ENCODE measurements around the gene DNAJB1. TPM values are rescaled to one million over a fixed set of nuclear protein-coding genes. Genes with fewer than 3 reads are reported as not detected.

Gene DNAJB1
- total and polyA plus RNA-seq, 10 of the 15 experiments (the other 5 are each of a cell fraction or from before 2014, with no cell fraction given): 4.8 to 65.8 (median 34.9) TPM

DNA sequence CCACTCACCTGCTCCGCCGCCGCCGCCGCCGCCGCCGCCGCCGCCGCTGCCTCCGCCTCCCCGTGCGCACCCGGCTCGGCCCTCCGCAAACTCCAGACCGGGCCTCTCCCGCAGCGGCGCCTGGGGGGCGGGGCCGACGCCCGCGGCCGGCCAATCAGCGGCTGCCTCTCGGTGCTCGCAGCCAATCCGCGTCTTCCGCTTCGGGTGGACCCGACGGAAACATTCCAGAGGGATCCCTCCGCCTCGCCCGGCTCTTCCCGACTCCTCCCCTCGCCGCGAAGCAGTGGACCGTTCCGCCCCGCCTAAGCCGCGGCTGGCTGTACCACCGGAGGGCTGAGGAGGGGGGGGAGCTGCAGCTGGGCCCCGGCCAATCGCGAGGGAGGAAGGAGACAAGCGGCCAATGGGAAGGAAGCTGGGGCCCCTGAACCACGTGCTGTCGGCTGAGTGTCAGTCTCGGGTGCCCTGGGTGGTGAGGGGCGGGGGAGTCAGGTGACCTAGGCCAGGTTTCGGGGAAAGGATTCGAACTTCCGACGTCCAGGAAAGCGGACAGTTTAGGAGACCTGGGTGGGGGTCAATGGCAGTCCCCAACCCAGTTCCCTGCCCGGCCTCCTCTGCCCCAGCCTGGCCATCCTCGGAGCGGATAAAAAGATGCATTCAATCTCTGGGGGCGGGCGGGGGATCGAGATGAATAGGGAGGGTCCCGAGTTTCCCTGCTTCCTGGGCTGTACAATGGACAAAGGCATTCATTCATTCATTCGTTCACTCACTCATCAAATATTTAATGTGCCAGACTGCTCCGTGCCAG, 22.0 kb downstream of the DNAJB1 start, which contains the start of gene GIPC1 (continued):
- TF ChIP-seq YY1 (IDR thresholded peaks at IDR 0.05; ENCODE audit: low read depth, low read length) (no peak), SKIL (IDR thresholded peaks at IDR 0.05; ENCODE audit: low read depth, poor library complexity, severe bottlenecking) (no peak), SMC3 (IDR thresholded peaks at IDR 0.05; ENCODE audit: borderline replicate concordance, low read length) (no peak), SIN3A (IDR thresholded peaks at IDR 0.05; ENCODE audit: low read depth, low read length) (no peak), EGR1 (IDR thresholded peaks at IDR 0.05; ENCODE audit: borderline replicate concordance in 1 of 2, low read depth in 2 of 2, low read length in 2 of 2) (no peak), GATAD2B (conservative IDR thresholded peaks at IDR 0.05; ENCODE audit: low read depth) (no peak; the same call in 1 of the 2 replicates), SUPT20H (IDR thresholded peaks at IDR 0.05; ENCODE audit: borderline replicate concordance, control insufficient read depth, low read depth, low read length) (no peak), RAD21 (IDR thresholded peaks at IDR 0.05; ENCODE audit: insufficient read depth, low read depth, low read length) (no peak), NBN (IDR thresholded peaks at IDR 0.05) (no peak), SP1 (IDR thresholded peaks at IDR 0.05; ENCODE audit: low read depth, low read length) (peak; percentile 91), MAX (IDR thresholded peaks at IDR 0.05; ENCODE audit: low read depth, low read length) (no peak; the same call in none of the 2 replicates), SMARCA5 (IDR thresholded peaks at IDR 0.05) (peak; percentile 3; the same call in 1 of the 2 replicates), POLR2AphosphoS2 (IDR thresholded peaks at IDR 0.05; ENCODE audit: low read depth, low read length) (no peak), TCF12 (IDR thresholded peaks at IDR 0.05; ENCODE audit: low read depth, low read length) (no peak), ZZZ3 (IDR thresholded peaks at IDR 0.05; ENCODE audit: control insufficient read depth, insufficient read length, low read depth) (no peak), SPI1 (IDR thresholded peaks at IDR 0.05; ENCODE audit: borderline replicate concordance, insufficient read depth, low read depth, low read length) (no peak), EP300 (IDR thresholded peaks at IDR 0.05; ENCODE audit: borderline replicate concordance in 1 of 2, control insufficient read depth in 1 of 2, low read depth in 2 of 2, low read length in 2 of 2) (no peak), E2F4 (IDR thresholded peaks at IDR 0.05; ENCODE audit: low read depth, low read length) (no peak), ATF3 (IDR thresholded peaks at IDR 0.05; ENCODE audit: borderline replicate concordance, extremely low read depth, low read depth, low read length) (no peak)
- TF ChIP-seq, protein P1, sequence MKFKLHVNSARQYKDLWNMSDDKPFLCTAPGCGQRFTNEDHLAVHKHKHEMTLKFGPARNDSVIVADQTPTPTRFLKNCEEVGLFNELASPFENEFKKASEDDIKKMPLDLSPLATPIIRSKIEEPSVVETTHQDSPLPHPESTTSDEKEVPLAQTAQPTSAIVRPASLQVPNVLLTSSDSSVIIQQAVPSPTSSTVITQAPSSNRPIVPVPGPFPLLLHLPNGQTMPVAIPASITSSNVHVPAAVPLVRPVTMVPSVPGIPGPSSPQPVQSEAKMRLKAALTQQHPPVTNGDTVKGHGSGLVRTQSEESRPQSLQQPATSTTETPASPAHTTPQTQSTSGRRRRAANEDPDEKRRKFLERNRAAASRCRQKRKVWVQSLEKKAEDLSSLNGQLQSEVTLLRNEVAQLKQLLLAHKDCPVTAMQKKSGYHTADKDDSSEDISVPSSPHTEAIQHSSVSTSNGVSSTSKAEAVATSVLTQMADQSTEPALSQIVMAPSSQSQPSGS (IDR thresholded peaks at IDR 0.05; ENCODE audit: low read length): no peak
